ENCODE data around the gene EPHB3.

The EPHB3 gene

GRCh38 chr3:184544513-184544861 lies 17.1 kb upstream of the EPHB3 start:
- no peaks in the 10 kb centered on the region for H3K9me3 ChIP-seq (ENCODE audit: insufficient read depth, low read depth, low read length)
- H3K4me3 ChIP-seq (ENCODE audit: low read length), result no peak overlapping the region
- H3K9ac ChIP-seq (ENCODE audit: low read depth, low read length), result no peak overlapping the region
- no peak overlapping the region for H3K27ac ChIP-seq (ENCODE audit: low read depth, low read length)
- H3K4me1 ChIP-seq (ENCODE audit: insufficient read depth, low read length), result peaks cover 4% of the 10 kb centered on the region; the same call in 1 of the 2 replicates
- H3K36me3 ChIP-seq (ENCODE audit: insufficient read depth, low read length), result no peaks in the 10 kb centered on the region
- peaks cover 7% of the 10 kb centered on the region; the same call in 1 of the 2 replicates for H3K27me3 ChIP-seq (ENCODE audit: insufficient read depth, low read length)

DNA sequence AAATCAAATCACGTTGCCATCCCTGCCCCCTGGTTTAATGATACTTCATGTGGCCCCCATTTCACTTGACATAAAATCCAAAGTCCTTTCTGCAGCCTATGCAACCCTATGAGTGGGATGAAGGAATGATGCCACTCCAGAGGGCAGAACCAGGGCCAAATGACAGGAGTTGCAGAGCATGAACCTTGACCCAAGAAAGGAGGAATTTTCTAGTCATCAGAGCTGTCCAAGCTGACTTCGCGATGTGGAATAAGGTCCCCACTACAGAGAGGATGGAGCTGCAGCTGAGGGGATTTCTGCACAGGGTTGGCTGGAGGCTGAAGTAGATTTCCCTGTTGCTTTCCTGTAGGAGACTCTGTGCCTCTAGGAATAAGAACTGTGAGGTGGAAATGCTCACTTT lies 15.8 kb upstream of the EPHB3 start:
- peaks cover 4% of the 10 kb centered on the region; the same call in 1 of the 2 replicates for H3K4me1 ChIP-seq (ENCODE audit: insufficient read depth, low read length)
- no peaks in the 10 kb centered on the region for H3K9me3 ChIP-seq (ENCODE audit: insufficient read depth, low read depth, low read length)
- no peaks in the 10 kb centered on the region for H3K36me3 ChIP-seq (ENCODE audit: insufficient read depth, low read length)
- H3K4me3 ChIP-seq (ENCODE audit: low read length), result no peak overlapping the region
- no peak overlapping the region for H3K27ac ChIP-seq (ENCODE audit: low read depth, low read length)
- H3K9ac ChIP-seq (ENCODE audit: low read depth, low read length), result no peak overlapping the region
- H3K27me3 ChIP-seq (ENCODE audit: insufficient read depth, low read length), result peaks cover 7% of the 10 kb centered on the region; the same call in 1 of the 2 replicates
- WGBS, result 86% methylated on average over 3 of the region's 3 CpGs

DNA sequence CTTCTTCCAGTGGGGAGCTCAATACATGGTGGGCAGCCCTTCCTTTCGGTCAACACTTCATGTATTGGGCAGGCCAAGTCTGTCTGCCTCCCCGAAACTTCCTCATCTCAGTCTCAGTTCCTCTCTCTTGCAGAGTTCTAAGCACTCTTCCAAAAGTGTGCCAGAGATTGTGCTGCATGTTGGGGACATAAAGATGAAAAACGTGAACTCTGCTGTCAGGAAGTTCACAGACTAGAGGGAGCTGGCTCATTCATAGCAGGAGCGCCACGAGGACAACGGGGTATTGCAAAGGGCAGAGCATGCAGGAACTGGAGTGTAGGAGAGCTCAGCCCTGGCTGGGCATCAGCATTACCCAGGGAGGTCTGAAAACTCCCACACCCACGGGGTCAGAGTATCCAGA lies 15.3 kb upstream of the EPHB3 start:
- Histone ChIP-seq H3K27me3 (ENCODE audit: insufficient read depth, low read length) (peaks cover 7% of the 10 kb centered on the region; the same call in 1 of the 2 replicates), H3K4me1 (ENCODE audit: insufficient read depth, low read length) (peaks cover 4% of the 10 kb centered on the region; the same call in 1 of the 2 replicates), H3K4me3 (ENCODE audit: low read length) (no peak overlapping the region), H3K9me3 (ENCODE audit: insufficient read depth, low read depth, low read length) (no peaks in the 10 kb centered on the region), H3K36me3 (ENCODE audit: insufficient read depth, low read length) (no peaks in the 10 kb centered on the region), H3K27ac (ENCODE audit: low read depth, low read length) (no peak overlapping the region), H3K9ac (ENCODE audit: low read depth, low read length) (no peak overlapping the region)
- WGBS, result 80% methylated on average over 7 of the region's 7 CpGs

GRCh38 chr3:184549796-184550577 lies 11.6 kb upstream of the EPHB3 start:
- Histone ChIP-seq H3K9me3 (ENCODE audit: insufficient read depth, low read depth, low read length) (no peaks in the 10 kb centered on the region), H3K27me3 (ENCODE audit: insufficient read depth, low read length) (no peaks in the 10 kb centered on the region), H3K9ac (ENCODE audit: low read depth, low read length) (no peak overlapping the region), H3K36me3 (ENCODE audit: insufficient read depth, low read length) (no peaks in the 10 kb centered on the region), H3K4me1 (ENCODE audit: insufficient read depth, low read length) (no peaks in the 10 kb centered on the region), H3K4me3 (ENCODE audit: low read length) (no peak overlapping the region), H3K27ac (ENCODE audit: low read depth, low read length) (no peak overlapping the region)
- 83% methylated on average over 15 of the region's 15 CpGs for WGBS

DNA sequence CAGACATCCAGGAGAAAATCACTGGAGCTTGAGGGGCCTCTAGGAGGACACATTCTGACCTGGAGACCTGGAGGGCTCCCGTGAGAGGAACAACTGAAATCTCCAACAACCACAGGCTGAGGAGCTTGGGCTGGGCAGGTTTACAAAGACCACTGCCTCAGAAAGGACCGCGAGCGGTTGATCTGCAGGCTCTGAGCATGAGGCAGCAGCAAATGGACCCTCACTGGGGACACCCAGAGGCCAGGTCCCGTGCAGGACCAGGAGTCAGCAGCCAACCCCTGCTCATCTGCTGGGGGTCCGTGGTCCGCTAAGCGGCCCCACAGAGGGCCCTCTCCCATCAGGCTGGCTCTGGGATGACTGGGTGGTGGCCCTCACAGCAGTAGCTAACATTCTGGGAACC lies 10.5 kb upstream of the EPHB3 start:
- Histone ChIP-seq H3K9me3 (ENCODE audit: insufficient read depth, low read depth, low read length) (no peaks in the 10 kb centered on the region), H3K27ac (ENCODE audit: low read depth, low read length) (no peak overlapping the region), H3K9ac (ENCODE audit: low read depth, low read length) (no peak overlapping the region), H3K36me3 (ENCODE audit: insufficient read depth, low read length) (no peaks in the 10 kb centered on the region), H3K27me3 (ENCODE audit: insufficient read depth, low read length) (no peaks in the 10 kb centered on the region), H3K4me3 (ENCODE audit: low read length) (no peak overlapping the region), H3K4me1 (ENCODE audit: insufficient read depth, low read length) (no peaks in the 10 kb centered on the region)
- 92% methylated on average over 8 of the region's 8 CpGs for WGBS

DNA sequence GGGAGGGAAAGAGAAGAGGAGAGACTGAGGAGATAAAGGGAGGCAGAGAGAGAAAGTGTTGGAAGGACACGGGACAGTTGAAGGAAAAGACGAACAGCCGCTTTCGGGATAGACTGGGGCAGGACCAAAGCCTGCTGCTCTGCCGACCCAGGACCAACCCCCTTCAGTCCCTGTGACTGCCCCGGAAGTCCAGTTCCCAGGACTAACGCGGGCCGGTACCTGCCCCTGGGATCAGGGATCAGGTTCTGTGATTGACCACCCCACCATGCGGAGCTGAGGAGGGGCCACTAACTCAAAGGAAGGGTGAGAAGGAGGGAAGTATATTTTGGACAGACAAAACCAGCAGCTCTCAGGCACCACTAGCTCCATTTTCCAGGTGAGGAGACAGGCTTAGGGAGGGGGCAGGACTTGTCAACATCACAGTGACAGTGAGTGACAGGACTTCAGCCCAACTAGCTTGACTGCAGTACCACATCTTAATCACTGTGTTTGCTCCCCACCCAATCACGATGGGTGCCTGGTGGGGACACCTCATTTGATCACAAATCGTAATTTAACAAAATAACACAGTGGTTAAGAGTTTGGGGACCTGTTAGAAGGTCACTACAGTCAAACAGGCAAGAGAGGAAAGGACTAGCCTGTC lies 9.8 kb upstream of the EPHB3 start:
- H3K4me1 ChIP-seq (ENCODE audit: insufficient read depth, low read length), result no peaks in the 10 kb centered on the region
- no peaks in the 10 kb centered on the region for H3K9me3 ChIP-seq (ENCODE audit: insufficient read depth, low read depth, low read length)
- no peaks in the 10 kb centered on the region for H3K36me3 ChIP-seq (ENCODE audit: insufficient read depth, low read length)
- no peak overlapping the region for H3K9ac ChIP-seq (ENCODE audit: low read depth, low read length)
- H3K27me3 ChIP-seq (ENCODE audit: insufficient read depth, low read length), result no peaks in the 10 kb centered on the region
- H3K27ac ChIP-seq (ENCODE audit: low read depth, low read length), result no peak overlapping the region
- no peak overlapping the region for H3K4me3 ChIP-seq (ENCODE audit: low read length)
- WGBS, result 94% methylated on average over 12 of the region's 12 CpGs

- Histone ChIP-seq H3K4me3 (ENCODE audit: low read length) (no peak overlapping the region), H3K27me3 (ENCODE audit: insufficient read depth, low read length) (peaks cover 4% of the 10 kb centered on the region), H3K9ac (ENCODE audit: low read depth, low read length) (no peak overlapping the region), H3K36me3 (ENCODE audit: insufficient read depth, low read length) (no peaks in the 10 kb centered on the region), H3K4me1 (ENCODE audit: insufficient read depth, low read length) (no peaks in the 10 kb centered on the region), H3K9me3 (ENCODE audit: insufficient read depth, low read depth, low read length) (no peaks in the 10 kb centered on the region), H3K27ac (ENCODE audit: low read depth, low read length) (no peak overlapping the region)
- 92% methylated on average over 6 of the region's 6 CpGs for WGBS
Observed at GRCh38 chr3:184552296-184552695, 9.3 kb upstream of the EPHB3 start.

DNA sequence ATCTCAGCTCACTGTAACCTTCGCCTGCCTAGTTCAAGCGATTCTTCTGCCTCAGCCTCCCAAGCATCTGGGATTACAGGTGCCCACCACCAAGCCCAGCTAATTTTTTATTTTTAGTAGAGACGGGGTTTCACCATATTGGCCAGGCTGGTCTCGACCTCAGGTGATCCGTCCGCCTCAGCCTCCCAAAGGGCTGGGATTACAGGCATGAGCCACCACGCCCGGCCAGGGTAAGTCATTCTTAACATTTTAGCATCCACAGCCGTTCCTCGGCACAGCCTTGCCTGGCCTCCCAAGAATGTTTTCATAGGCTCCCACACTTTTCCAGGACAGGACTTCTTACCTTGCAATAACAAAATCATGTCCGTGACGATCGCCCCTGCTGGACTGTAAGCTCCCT lies 8.7 kb upstream of the EPHB3 start:
- Histone ChIP-seq H3K9ac (ENCODE audit: low read depth, low read length) (no peak overlapping the region), H3K27me3 (ENCODE audit: insufficient read depth, low read length) (peaks cover 7% of the 10 kb centered on the region), H3K4me1 (ENCODE audit: insufficient read depth, low read length) (no peaks in the 10 kb centered on the region), H3K9me3 (ENCODE audit: insufficient read depth, low read depth, low read length) (no peaks in the 10 kb centered on the region), H3K27ac (ENCODE audit: low read depth, low read length) (no peak overlapping the region), H3K36me3 (ENCODE audit: insufficient read depth, low read length) (no peaks in the 10 kb centered on the region), H3K4me3 (ENCODE audit: low read length) (no peak overlapping the region)
- 93% methylated on average over 13 of the region's 13 CpGs for WGBS

GRCh38 chr3:184553385-184553784 lies 8.2 kb upstream of the EPHB3 start:
- no peaks in the 10 kb centered on the region for H3K36me3 ChIP-seq (ENCODE audit: insufficient read depth, low read length)
- no peak overlapping the region for H3K4me3 ChIP-seq (ENCODE audit: low read length)
- 95% methylated on average over 4 of the region's 4 CpGs for WGBS
- H3K27me3 ChIP-seq (ENCODE audit: insufficient read depth, low read length), result peaks cover 13% of the 10 kb centered on the region
- no peak overlapping the region for H3K9ac ChIP-seq (ENCODE audit: low read depth, low read length)
- H3K27ac ChIP-seq (ENCODE audit: low read depth, low read length), result no peak overlapping the region
- no peaks in the 10 kb centered on the region for H3K9me3 ChIP-seq (ENCODE audit: insufficient read depth, low read depth, low read length)
- H3K4me1 ChIP-seq (ENCODE audit: insufficient read depth, low read length), result peaks cover 3% of the 10 kb centered on the region; the same call in 1 of the 2 replicates

GRCh38 chr3:184554461-184554860 lies 7.1 kb upstream of the EPHB3 start:
- Histone ChIP-seq H3K27ac (ENCODE audit: low read depth, low read length) (no peak overlapping the region), H3K4me3 (ENCODE audit: low read length) (no peak overlapping the region), H3K9me3 (ENCODE audit: insufficient read depth, low read depth, low read length) (no peaks in the 10 kb centered on the region), H3K36me3 (ENCODE audit: insufficient read depth, low read length) (no peaks in the 10 kb centered on the region), H3K27me3 (ENCODE audit: insufficient read depth, low read length) (peaks cover 23% of the 10 kb centered on the region), H3K4me1 (ENCODE audit: insufficient read depth, low read length) (peaks cover 13% of the 10 kb centered on the region), H3K9ac (ENCODE audit: low read depth, low read length) (no peak overlapping the region)
- WGBS, result 88% methylated on average over 5 of the region's 5 CpGs

DNA sequence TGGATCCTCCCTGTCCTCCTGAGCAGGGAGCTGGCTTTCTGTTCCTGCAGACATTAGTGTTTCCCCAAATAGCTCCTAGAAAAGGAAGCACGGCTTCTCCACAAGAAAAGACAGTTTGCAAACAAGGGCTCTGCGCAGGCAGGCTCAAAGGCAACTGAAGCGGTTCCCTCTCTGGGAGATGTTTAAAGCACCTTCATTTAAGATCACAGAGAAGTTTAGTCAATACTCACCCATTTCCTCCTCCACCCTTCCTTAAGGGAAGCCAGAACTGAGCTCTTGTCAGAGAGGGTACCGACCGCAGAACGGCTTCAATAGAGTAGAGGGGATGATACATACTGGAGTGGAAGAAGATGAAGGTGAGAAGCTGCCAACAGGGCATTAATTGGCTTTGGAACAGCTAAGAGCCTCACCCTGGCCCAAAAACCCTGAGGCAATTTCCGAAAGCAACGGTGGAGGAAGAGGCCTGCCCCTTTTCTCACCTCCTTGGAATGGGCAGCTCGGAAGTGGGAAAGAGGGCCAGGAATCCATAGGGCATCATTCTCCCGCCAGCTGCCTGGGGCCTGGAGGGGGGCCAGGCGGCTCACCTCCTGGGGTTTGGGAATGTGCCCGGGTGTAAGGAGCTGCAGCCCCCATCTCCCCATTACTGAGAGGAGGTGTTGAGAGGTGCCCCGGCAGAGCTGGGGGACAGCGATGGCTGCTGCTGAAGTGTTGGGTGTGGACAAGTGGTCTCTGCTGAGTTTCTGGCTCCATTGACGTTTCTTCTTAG lies 4.8 kb upstream of the EPHB3 start:
- H3K9ac ChIP-seq (ENCODE audit: low read depth, low read length), result no peak overlapping the region
- H3K9me3 ChIP-seq (ENCODE audit: insufficient read depth, low read depth, low read length), result no peaks in the 10 kb centered on the region
- peaks cover 42% of the 10 kb centered on the region for H3K27me3 ChIP-seq (ENCODE audit: insufficient read depth, low read length)
- H3K27ac ChIP-seq (ENCODE audit: low read depth, low read length), result no peak overlapping the region
- H3K4me1 ChIP-seq (ENCODE audit: insufficient read depth, low read length), result peaks cover 18% of the 10 kb centered on the region
- 80% methylated on average over 15 of the region's 15 CpGs for WGBS
- H3K36me3 ChIP-seq (ENCODE audit: insufficient read depth, low read length), result no peaks in the 10 kb centered on the region
- no peak overlapping the region for H3K4me3 ChIP-seq (ENCODE audit: low read length)

All from HUES64 (cell line).